ENCODE data around the gene GNG3. TPM values are rescaled to one million over a fixed set of nuclear protein-coding genes. Genes with fewer than 3 reads are reported as not detected.
"Not testable (repeated sequence)": the region's sequence is repeated elsewhere in the genome, so short reads cannot be mapped to it uniquely, and the experiment has no call there.

The GNG3 gene
- total RNA-seq, 5 donors from 2014 or later (not counting 1 experiment from before 2014, with no cell fraction given) = not detected

GRCh38 chr11:62689421-62690183 is 17.9 kb upstream of the GNG3 start, which contains the start of gene LRRN4CL:
Gene LRRN4CL (minus strand): TSS chr11:62689530. CDS start chr11:62688508, 1,022 bp downstream.
- H3K36me3 ChIP-seq (ENCODE audit: control insufficient read depth in 2 of 2, extremely low read depth in 1 of 2, insufficient read depth in 1 of 2, low read length in 1 of 2) = peaks cover 18 to 27% of the 10 kb centered on the region in 2 donors
- ATAC-seq (replicated peaks in 1 of 4) = no peak
- H3K9me3 ChIP-seq = no peaks in the 10 kb centered on the region
- H3K27ac ChIP-seq (ENCODE audit: low read length) = no peak within 1 kb of the TSS
- H3K9me3 Mint-ChIP-seq = no peaks in the 10 kb centered on the region
- H3K4me1 Mint-ChIP-seq = peaks cover under 1 to 3% (median under 1%) of the 10 kb centered on the region in 3 donors
- DNase-seq = no peak
- H3K4me3 Mint-ChIP-seq = no peak within 1 kb of the TSS
- H3K27me3 ChIP-seq (replicated peaks in 1 of 2; ENCODE audit: control insufficient read depth in 2 of 2, extremely low read depth in 1 of 2, insufficient read depth in 2 of 2, low read length in 1 of 2) = peaks cover 2 to 17% of the 10 kb centered on the region in 2 experiments
- WGBS (ENCODE audit: insufficient coverage) = no CpG with 5 or more reads among the region's 11 CpGs
- H3K4me1 ChIP-seq (ENCODE audit: control insufficient read depth in 1 of 2, extremely low read depth in 1 of 2, insufficient read depth in 2 of 2, low read length in 2 of 2) = peaks cover 0 to 9% of the 10 kb centered on the region in 2 experiments
- peaks cover 26% of the 10 kb centered on the region for H3K36me3 Mint-ChIP-seq
- ChIA-PET POLR2A (interaction anchor here (0.5 to 1.0 kb wide), 3 partner anchors 16 to 247 kb away, joined by 3 to 4 read pairs (median 3); partner anchors contain the start of genes C11orf98 (in 1 of the 2) and CSKMT (in 1 of the 2)), CTCF (interaction anchor here in 1 of 2 donors (0.6 kb wide), 1 partner anchor 15 kb away, joined by 5 read pairs; no protein-coding TSS in a partner anchor)
- peaks cover 5 to 9% of the 10 kb centered on the region in 2 donors for H3K27me3 Mint-ChIP-seq
- H3K27ac Mint-ChIP-seq = no peak within 1 kb of the TSS
- H3K4me3 ChIP-seq (ENCODE audit: control insufficient read depth in 1 of 2, extremely low read depth in 1 of 2, low read length in 1 of 2) = no peak within 1 kb of the TSS

- CTCF ChIA-PET = interaction anchor here (0.6 to 2.4 kb wide), 7 partner anchors 13 to 269 kb away, joined by 3 to 24 read pairs (median 6); partner anchors contain the start of genes TUT1 (in 1 of the 2) and UQCC3 (in 1 of the 2)
- not testable (repeated sequence) for H3K9me3 ChIP-seq; H3K4me3 ChIP-seq (ENCODE audit: control insufficient read depth in 1 of 2, extremely low read depth in 1 of 2, low read length in 1 of 2); H3K4me1 ChIP-seq (ENCODE audit: control insufficient read depth in 1 of 2, extremely low read depth in 1 of 2, insufficient read depth in 2 of 2, low read length in 2 of 2); ATAC-seq (replicated peaks in 1 of 4); H3K4me1 Mint-ChIP-seq; H3K4me3 Mint-ChIP-seq; H3K27ac ChIP-seq (ENCODE audit: low read length); H3K9me3 Mint-ChIP-seq; H3K27me3 ChIP-seq (replicated peaks in 1 of 2; ENCODE audit: control insufficient read depth in 2 of 2, extremely low read depth in 1 of 2, insufficient read depth in 2 of 2, low read length in 1 of 2); DNase-seq; H3K27ac Mint-ChIP-seq; H3K27me3 Mint-ChIP-seq
- POLR2A ChIA-PET = interaction anchor here in 1 of 2 donors (0.6 to 0.8 kb wide), 2 partner anchors 23 to 146 kb away, joined by 3 to 5 read pairs; no protein-coding TSS in a partner anchor
- peaks cover 24% of the 10 kb centered on the region for H3K36me3 Mint-ChIP-seq
- 100% methylated on average over 1 of the region's 4 CpGs for WGBS (ENCODE audit: insufficient coverage)
- H3K36me3 ChIP-seq (ENCODE audit: control insufficient read depth in 2 of 2, extremely low read depth in 1 of 2, insufficient read depth in 1 of 2, low read length in 1 of 2) = peaks cover 18 to 27% of the 10 kb centered on the region in 2 donors
Observed at GRCh38 chr11:62693624-62694023, 13.9 kb upstream of the GNG3 start.

GRCh38 chr11:62694455-62695167 is 12.9 kb upstream of the GNG3 start:
- 50% methylated on average over 9 of the region's 14 CpGs for WGBS (ENCODE audit: insufficient coverage)
- H3K36me3 ChIP-seq (ENCODE audit: control insufficient read depth in 2 of 2, extremely low read depth in 1 of 2, insufficient read depth in 1 of 2, low read length in 1 of 2) = peaks cover 18 to 26% of the 10 kb centered on the region in 2 donors
- Mint-ChIP-seq H3K36me3 (peaks cover 20% of the 10 kb centered on the region), H3K4me3 (no peak overlapping the region), H3K27me3 (no peaks in the 10 kb centered on the region), H3K9me3 (no peaks in the 10 kb centered on the region), H3K4me1 (peaks cover 5 to 7% (median 5%) of the 10 kb centered on the region in 3 donors), H3K27ac (peak overlapping the region; percentile 11 to 23)
- no peak overlapping the region for H3K4me3 ChIP-seq (ENCODE audit: control insufficient read depth in 1 of 2, extremely low read depth in 1 of 2, low read length in 1 of 2)
- H3K27me3 ChIP-seq (replicated peaks in 1 of 2; ENCODE audit: control insufficient read depth in 2 of 2, extremely low read depth in 1 of 2, insufficient read depth in 2 of 2, low read length in 1 of 2) = no peaks in the 10 kb centered on the region
- CTCF ChIA-PET = interaction anchor here (0.6 to 2.4 kb wide), 13 partner anchors 11 to 270 kb away, joined by 3 to 24 read pairs (median 4); partner anchors contain the start of genes B3GAT3 (in 1 of the 2), TUT1 (in 1 of the 2) and UQCC3 (in 1 of the 2)
- POLR2A ChIA-PET = interaction anchor here (0.5 to 0.6 kb wide), 2 partner anchors 30 to 135 kb away, joined by 3 to 5 read pairs; no protein-coding TSS in a partner anchor
- no peak overlapping the region for H3K27ac ChIP-seq (ENCODE audit: low read length)
- no peaks in the 10 kb centered on the region for H3K9me3 ChIP-seq
- peaks cover 0 to 8% of the 10 kb centered on the region in 2 experiments for H3K4me1 ChIP-seq (ENCODE audit: control insufficient read depth in 1 of 2, extremely low read depth in 1 of 2, insufficient read depth in 2 of 2, low read length in 2 of 2)
- DNase-seq (peak; percentile 45 to 90 (median 70)), ATAC-seq (replicated peaks in 1 of 4) (peak; percentile 68 to 91 (median 88))

GRCh38 chr11:62702246-62702645 is 5.2 kb upstream of the GNG3 start:
- no peak overlapping the region for H3K27ac Mint-ChIP-seq
- POLR2A ChIA-PET = interaction anchor here in 1 of 2 donors (0.6 kb wide), 1 partner anchor 162 kb away, joined by 3 read pairs; no protein-coding TSS in a partner anchor
- DNase-seq = no peak

DNA sequence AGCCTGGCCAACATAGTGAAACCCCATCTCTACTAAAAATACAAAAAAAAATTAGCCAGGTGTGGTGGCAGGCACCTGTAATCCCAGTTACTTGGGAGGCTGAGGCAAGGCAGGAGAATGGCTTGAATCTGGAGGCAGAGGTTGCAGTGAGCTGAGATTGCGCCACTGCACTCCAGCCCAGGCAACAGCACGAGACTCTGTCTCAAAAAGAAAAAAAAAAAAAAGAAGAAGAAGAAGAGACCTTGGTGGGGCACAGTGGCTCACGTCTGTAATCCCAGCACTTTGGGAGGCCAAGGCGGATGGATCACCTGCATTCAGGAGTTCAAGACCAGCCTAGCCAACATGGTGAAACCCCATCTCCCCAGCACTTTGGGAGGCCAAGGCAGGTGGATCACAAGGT is 3.6 kb upstream of the GNG3 start:
- H3K27ac ChIP-seq (ENCODE audit: low read length) = not testable (repeated sequence)

More at GRCh38 chr11:62702246-62702645, 5.2 kb upstream of the GNG3 start:
- peaks cover 0 to 6% of the 10 kb centered on the region in 2 donors for H3K36me3 ChIP-seq (ENCODE audit: control insufficient read depth in 2 of 2, extremely low read depth in 1 of 2, insufficient read depth in 1 of 2, low read length in 1 of 2)
- no peaks in the 10 kb centered on the region for H3K27me3 ChIP-seq (replicated peaks in 1 of 2; ENCODE audit: control insufficient read depth in 2 of 2, extremely low read depth in 1 of 2, insufficient read depth in 2 of 2, low read length in 1 of 2)
- CTCF ChIA-PET = interaction anchor here (0.6 to 0.7 kb wide), 3 partner anchors 22 to 84 kb away, joined by 3 to 4 read pairs (median 3); no protein-coding TSS in a partner anchor
- H3K9me3 ChIP-seq = no peaks in the 10 kb centered on the region
- no peak overlapping the region for H3K4me3 ChIP-seq (ENCODE audit: control insufficient read depth in 1 of 2, extremely low read depth in 1 of 2, low read length in 1 of 2)
- Mint-ChIP-seq H3K36me3 (peaks cover 4% of the 10 kb centered on the region), H3K27me3 (no peaks in the 10 kb centered on the region), H3K4me1 (peaks cover 16 to 19% (median 17%) of the 10 kb centered on the region in 3 donors), H3K9me3 (no peaks in the 10 kb centered on the region), H3K4me3 (no peak overlapping the region)
- H3K4me1 ChIP-seq (ENCODE audit: control insufficient read depth in 1 of 2, extremely low read depth in 1 of 2, insufficient read depth in 2 of 2, low read length in 2 of 2) = peaks cover 8 to 20% of the 10 kb centered on the region in 2 experiments
- H3K27ac ChIP-seq (ENCODE audit: low read length) = no peak overlapping the region
- WGBS (ENCODE audit: insufficient coverage) = no CpG with 5 or more reads among the region's 11 CpGs
- no peak for ATAC-seq (replicated peaks in 1 of 4)

More for the DNA sequence above, 3.6 kb upstream of the GNG3 start:
- not testable (repeated sequence) for H3K9me3 Mint-ChIP-seq; ATAC-seq (replicated peaks in 1 of 4); H3K27me3 Mint-ChIP-seq; H3K27ac Mint-ChIP-seq; H3K36me3 Mint-ChIP-seq; H3K4me3 ChIP-seq (ENCODE audit: control insufficient read depth in 1 of 2, extremely low read depth in 1 of 2, low read length in 1 of 2); DNase-seq; H3K27me3 ChIP-seq (replicated peaks in 1 of 2; ENCODE audit: control insufficient read depth in 2 of 2, extremely low read depth in 1 of 2, insufficient read depth in 2 of 2, low read length in 1 of 2); H3K36me3 ChIP-seq (ENCODE audit: control insufficient read depth in 2 of 2, extremely low read depth in 1 of 2, insufficient read depth in 1 of 2, low read length in 1 of 2); H3K9me3 ChIP-seq; H3K4me3 Mint-ChIP-seq
- peaks cover 27 to 35% (median 34%) of the 10 kb centered on the region in 3 donors for H3K4me1 Mint-ChIP-seq
- H3K4me1 ChIP-seq (ENCODE audit: control insufficient read depth in 1 of 2, extremely low read depth in 1 of 2, insufficient read depth in 2 of 2, low read length in 2 of 2) = peaks cover 16 to 37% of the 10 kb centered on the region in 2 experiments
- ChIA-PET POLR2A (interaction anchor here in 1 of 2 donors (0.7 kb wide), 1 partner anchor 38 kb away, joined by 16 read pairs; no protein-coding TSS in a partner anchor), CTCF (interaction anchor here (0.7 kb wide), 2 partner anchors 28 to 294 kb away, joined by 6 to 7 read pairs; no protein-coding TSS in a partner anchor)
- WGBS (ENCODE audit: insufficient coverage) = 100% methylated on average over 3 of the region's 4 CpGs

Data from T-cell (primary cell).